Tibial artery (tissue), 4 donors: ENCODE results near the gene MGMT.

Source experiments
- DNase-seq, 2 donors: peaks; one replicate each; pipeline ENCODE4 v3.0.0-alpha.2; 2019
- H3K27ac ChIP-seq, 2 donors: fragments of 200-600 bp; sonication (generic) in 1 of 2; 1 replicate in 1 of 2; 2 replicates in 1 of 2; pipeline ENCODE4 v1.5.1; 2018 to 2019; ENCODE audit warnings: mild to moderate bottlenecking in 1 of 2
- H3K27me3 ChIP-seq, 2 donors: fragments of 200-600 bp; sonication (generic) in 1 of 2; one replicate each; pipeline versions ENCODE4 v1.5.1 to v1.6.0; 2016 to 2019
- H3K36me3 ChIP-seq, 3 donors: fragments of 200-600 bp; sonication (generic) in 2 of 3; one replicate each; pipeline ENCODE4 v1.5.1; 2016 to 2019; ENCODE audit warnings: mild to moderate bottlenecking in 2 of 3
- H3K4me1 ChIP-seq, 4 donors: fragments of 200-600 bp; sonication (generic) in 2 of 4; 1 replicate in 3 of 4; 2 replicates in 1 of 4; pipeline ENCODE4 v1.5.1; 2016 to 2019
- H3K4me3 ChIP-seq, 2 donors: fragments of 200-600 bp; sonication (generic) in 1 of 2; 1 replicate in 1 of 2; 2 replicates in 1 of 2; pipeline ENCODE4 v1.5.1; 2018 to 2019; ENCODE audit warnings: mild to moderate bottlenecking in 2 of 2
- H3K9me3 ChIP-seq, 3 donors: fragments of 200-600 bp; sonication (generic) in 1 of 3; one replicate each; pipeline ENCODE4 v1.5.1; 2016 to 2019
- CTCF ChIP-seq, 2 experiments: fragments of 200-600 bp in 1 of 2; fragments of 450-650 bp in 1 of 2; IDR thresholded peaks; one replicate each; pipeline ENCODE4 v1.5.1; 2017 to 2019; ENCODE audit warnings: antibody characterized with exemption in 2 of 2, mild to moderate bottlenecking in 1 of 2, moderate library complexity in 1 of 2
- intact Hi-C: fragments of 100-400 bp; cut with DNase I; formaldehyde crosslinking; loops from one replicate; pipeline ENCODE4 v1.15.0; 2023; ENCODE audit warnings: low total_unique reads

MGMT gene

GRCh38 chr10:129653428-129653827 is 186.4 kb downstream of the MGMT start:
- no peak for TF ChIP-seq CTCF (IDR thresholded peaks at IDR 0.05)
- Histone ChIP-seq H3K27ac (no peak overlapping the region), H3K4me3 (no peak overlapping the region), H3K4me1 (no peaks in the 10 kb centered on the region), H3K36me3 (no peaks in the 10 kb centered on the region), H3K27me3 (no peaks in the 10 kb centered on the region), H3K9me3 (no peaks in the 10 kb centered on the region)
- intact Hi-C loops, result no loop called here
- DNase-seq, result peak in 1 of 2 donors; percentile 44

- DNase-seq, result no peak
- intact Hi-C loops, result no loop called here
- Histone ChIP-seq H3K36me3 (no peaks in the 10 kb centered on the region), H3K27ac (no peak overlapping the region), H3K4me3 (no peak overlapping the region), H3K27me3 (no peaks in the 10 kb centered on the region), H3K4me1 (no peaks in the 10 kb centered on the region), H3K9me3 (no peaks in the 10 kb centered on the region)
- no peak for TF ChIP-seq CTCF (IDR thresholded peaks at IDR 0.05)
Observed at GRCh38 chr10:129653861-129654260, 186.8 kb downstream of the MGMT start.

- Histone ChIP-seq H3K4me1 (no peaks in the 10 kb centered on the region), H3K27ac (no peak overlapping the region), H3K36me3 (no peaks in the 10 kb centered on the region), H3K27me3 (no peaks in the 10 kb centered on the region), H3K4me3 (no peak overlapping the region), H3K9me3 (no peaks in the 10 kb centered on the region)
- intact Hi-C loops, result no loop called here
- no peak for TF ChIP-seq CTCF (IDR thresholded peaks at IDR 0.05)
- peak in 1 of 2 donors; percentile 56 for DNase-seq
Observed at GRCh38 chr10:129654461-129654860, 187.4 kb downstream of the MGMT start.

GRCh38 chr10:129655007-129655678 is 188.1 kb downstream of the MGMT start:
- TF ChIP-seq CTCF (IDR thresholded peaks at IDR 0.05), result no peak
- Histone ChIP-seq H3K9me3 (no peaks in the 10 kb centered on the region), H3K27ac (no peak overlapping the region), H3K4me3 (no peak overlapping the region), H3K4me1 (no peaks in the 10 kb centered on the region), H3K27me3 (no peaks in the 10 kb centered on the region), H3K36me3 (no peaks in the 10 kb centered on the region)
- intact Hi-C loops, result no loop called here
- DNase-seq, result peak in 1 of 2 donors; percentile 42

GRCh38 chr10:129655679-129656031 is 188.6 kb downstream of the MGMT start:
- intact Hi-C loops, result no loop called here
- H3K36me3 ChIP-seq, result no peaks in the 10 kb centered on the region
- no peaks in the 10 kb centered on the region for H3K27me3 ChIP-seq
- H3K4me3 ChIP-seq, result no peak overlapping the region
- TF ChIP-seq CTCF (IDR thresholded peaks at IDR 0.05), result no peak
- H3K4me1 ChIP-seq, result no peaks in the 10 kb centered on the region
- DNase-seq, result no peak
- no peak overlapping the region for H3K27ac ChIP-seq
- H3K9me3 ChIP-seq, result no peaks in the 10 kb centered on the region

- Histone ChIP-seq H3K4me3 (no peak overlapping the region), H3K9me3 (no peaks in the 10 kb centered on the region), H3K27me3 (no peaks in the 10 kb centered on the region), H3K4me1 (no peaks in the 10 kb centered on the region), H3K36me3 (no peaks in the 10 kb centered on the region), H3K27ac (no peak overlapping the region)
- TF ChIP-seq CTCF (IDR thresholded peaks at IDR 0.05), result no peak
- DNase-seq, result no peak
- intact Hi-C loops, result no loop called here
Observed at GRCh38 chr10:129656642-129657041, 189.6 kb downstream of the MGMT start.
